Measurements from ENCODE around the gene ERICH4.

- TF ChIP-seq TAF1 (IDR thresholded peaks at IDR 0.05; ENCODE audit: low read depth, low read length) = no peak
- no peak for TF ChIP-seq POLR2AphosphoS5 (IDR thresholded peaks at IDR 0.05; ENCODE audit: low read depth, low read length)
- TF ChIP-seq GTF2F1 (IDR thresholded peaks at IDR 0.05; ENCODE audit: borderline replicate concordance, low read depth, low read length) = no peak
- TF ChIP-seq POLR2A (IDR thresholded peaks at IDR 0.05; ENCODE audit: control extremely low read depth in 1 of 2, low read depth in 2 of 2, low read length in 2 of 2) = no peak
- no peak for TF ChIP-seq EZH2 (IDR thresholded peaks at IDR 0.05; ENCODE audit: low read depth, low read length, severe bottlenecking)
- TF ChIP-seq CTCF (IDR thresholded peaks at IDR 0.05; ENCODE audit: control extremely low read depth in 1 of 3, insufficient read depth in 1 of 3, low read depth in 1 of 3, low read length in 3 of 3) = no peak
- no peak for TF ChIP-seq RAD21 (IDR thresholded peaks at IDR 0.05 in 1 of 2, conservative IDR thresholded peaks at IDR 0.05 in 1 of 2; ENCODE audit: low read depth in 2 of 2, low read length in 2 of 2)
- no peak for TF ChIP-seq NRF1 (IDR thresholded peaks at IDR 0.05; ENCODE audit: low read depth, low read length)
- TF ChIP-seq MAX (IDR thresholded peaks at IDR 0.05) = no peak
- TF ChIP-seq CHD1 (IDR thresholded peaks at IDR 0.05; ENCODE audit: low read depth, low read length) = no peak
- TF ChIP-seq SIX5 (IDR thresholded peaks at IDR 0.05; ENCODE audit: low read depth, low read length) = no peak
Measured at GRCh38 chr19:41479757-41480191, 36.8 kb downstream of the ERICH4 start.
